22Rv1 (cell line): ENCODE measurements around the gene GATA2.

ENCODE experiments used
- CTCF ChIP-seq: fragments of 450-650 bp; IDR thresholded peaks from 2 replicates; pipeline ENCODE4 v1.5.1; 2017; ENCODE audit warnings: mild to moderate bottlenecking
- ZFX ChIP-seq: fragments of 450-650 bp; IDR thresholded peaks from 2 replicates; pipeline ENCODE4 v1.6.1; 2017; ENCODE audit warnings: antibody characterized with exemption, borderline replicate concordance

- TF ChIP-seq CTCF (no peak), ZFX (no peak)
These were observed 48.2 kb upstream of the GATA2 start for GRCh38 chr3:128541246-128541645.
